Epidermal melanocyte (primary cell): ENCODE data around the gene ABHD14A.
"Not testable (repeated sequence)": the region's sequence is repeated elsewhere in the genome, so short reads cannot be mapped to it uniquely, and the experiment has no call there.

Experiments used
- DNase-seq: peaks from one replicate; pipeline ENCODE4 v3.0.0; 2011; ENCODE audit warnings: low spot score; ENCODE audit not compliant: insufficient read length

Gene ABHD14A

DNA sequence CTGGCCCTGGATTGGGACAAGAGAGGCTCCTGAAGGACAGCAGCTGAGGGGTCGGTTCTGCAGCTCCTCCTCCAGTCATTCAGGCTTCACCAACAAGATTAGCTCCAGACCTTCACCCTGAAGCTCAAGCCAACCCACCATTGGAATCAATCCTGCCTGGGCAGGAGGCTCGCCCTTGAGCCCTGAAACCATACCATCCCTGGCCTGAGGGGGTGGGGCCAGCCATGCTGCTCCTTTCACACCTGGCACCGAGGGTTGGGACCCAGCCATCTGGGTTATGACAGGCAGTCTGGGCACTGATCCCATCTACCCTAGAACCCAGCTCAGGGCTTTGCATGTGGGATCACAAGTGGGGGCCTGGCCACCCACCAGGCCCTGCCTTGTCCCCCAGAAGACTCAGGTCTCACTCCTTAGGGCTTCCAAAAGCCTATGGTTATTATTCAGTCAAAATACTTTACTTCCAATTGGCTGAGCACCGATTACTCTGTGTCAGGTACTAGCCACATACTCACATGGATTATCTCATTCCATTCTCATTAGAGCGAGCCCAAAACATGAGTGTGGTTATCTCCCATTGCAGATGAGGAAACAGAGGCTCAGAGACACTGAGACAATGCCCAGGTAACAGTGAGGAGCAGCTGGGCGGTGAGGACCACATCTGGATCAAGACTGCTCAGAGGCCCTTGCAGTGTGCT lies 4.1 kb upstream of the ABHD14A start:
- no peak for DNase-seq

DNA sequence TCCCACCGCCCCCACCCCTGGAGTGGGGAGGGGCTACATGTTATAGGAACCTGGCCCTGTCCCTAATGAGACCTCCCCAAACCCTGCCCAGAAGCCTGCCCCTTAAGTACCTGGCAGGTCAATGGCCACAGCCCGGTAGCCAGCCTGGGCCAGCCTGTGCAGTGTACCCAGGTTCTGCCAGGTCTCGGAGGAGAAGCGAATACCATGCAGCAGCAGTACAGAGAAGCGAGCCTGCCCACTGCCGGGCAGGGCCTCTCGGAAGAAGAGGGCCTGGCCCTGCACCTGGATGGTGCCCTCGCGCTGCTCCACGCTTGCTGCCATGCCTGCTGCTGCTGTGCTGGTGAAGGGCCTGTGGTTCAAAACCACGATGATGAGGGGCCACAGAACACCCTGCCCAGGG lies 3.5 kb upstream of the ABHD14A start:
- DNase-seq: no peak

DNA sequence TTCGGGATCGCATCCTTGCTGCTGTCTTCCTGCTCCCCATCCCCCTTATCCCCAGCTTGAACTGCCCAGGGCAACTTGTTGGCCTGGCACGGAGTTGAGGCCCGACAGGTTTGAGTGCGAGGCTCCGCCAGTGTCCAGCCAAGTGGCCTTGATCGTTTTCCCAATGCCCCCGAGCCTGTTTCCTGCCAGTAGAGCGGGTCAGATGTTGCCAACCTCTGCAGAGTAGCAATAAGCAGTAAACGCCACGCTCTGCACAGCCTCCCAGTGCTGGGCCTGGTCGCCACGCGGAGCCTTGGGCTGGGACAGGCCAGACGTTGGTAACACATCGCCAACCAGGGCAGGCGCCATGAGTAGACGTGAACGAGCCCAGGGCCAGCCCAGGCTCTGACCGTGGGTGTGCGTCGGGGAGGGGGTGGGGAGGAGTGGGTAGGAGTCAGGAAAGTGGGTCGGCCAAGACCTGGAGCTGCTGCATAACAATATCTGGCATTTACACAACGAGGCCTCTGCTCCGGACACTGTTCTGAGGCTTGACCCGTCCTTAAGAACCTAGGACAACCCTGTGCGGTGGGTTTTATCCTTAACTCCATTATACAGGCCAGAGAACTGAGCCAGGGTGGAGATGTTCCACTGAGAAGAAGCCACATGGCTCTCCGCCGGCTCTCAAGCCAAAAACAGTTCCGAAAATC lies 444 bp upstream of the ABHD14A start:
- no peak for DNase-seq

DNA sequence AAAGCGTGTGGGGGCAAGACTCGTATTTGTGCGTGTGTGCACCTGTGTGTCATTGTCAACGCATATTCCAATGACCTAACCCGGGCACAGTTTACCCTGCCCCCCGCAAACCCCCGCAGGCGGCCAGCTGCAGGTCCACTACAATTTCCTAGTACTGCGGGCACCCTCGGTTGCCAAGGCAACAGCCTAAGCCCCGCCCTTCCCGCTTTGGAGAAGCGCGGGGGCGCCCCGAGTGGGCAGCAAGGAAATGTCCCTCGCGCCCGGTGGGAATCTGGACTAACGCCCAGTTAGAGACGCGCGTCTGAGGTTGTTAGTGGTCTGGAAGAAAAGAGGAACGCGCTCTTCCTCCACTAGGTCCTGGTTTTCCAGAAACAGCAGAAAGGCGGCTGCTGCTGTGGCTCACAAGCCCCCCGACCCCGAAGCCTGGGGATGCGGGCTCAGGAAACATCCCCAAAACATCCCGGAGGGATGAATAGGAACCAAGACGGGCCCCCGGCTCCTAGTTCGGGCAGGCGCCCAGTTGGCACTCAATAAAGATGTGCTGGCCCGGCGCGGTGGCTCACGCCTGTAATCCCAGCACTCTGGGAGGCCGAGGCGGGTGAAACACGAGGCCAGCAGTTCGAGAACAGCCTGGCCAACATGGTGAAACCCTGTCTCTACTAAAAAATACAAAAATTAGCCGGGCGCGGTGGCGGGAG lies 1.1 kb downstream of the ABHD14A start:
- no peak for DNase-seq

DNA sequence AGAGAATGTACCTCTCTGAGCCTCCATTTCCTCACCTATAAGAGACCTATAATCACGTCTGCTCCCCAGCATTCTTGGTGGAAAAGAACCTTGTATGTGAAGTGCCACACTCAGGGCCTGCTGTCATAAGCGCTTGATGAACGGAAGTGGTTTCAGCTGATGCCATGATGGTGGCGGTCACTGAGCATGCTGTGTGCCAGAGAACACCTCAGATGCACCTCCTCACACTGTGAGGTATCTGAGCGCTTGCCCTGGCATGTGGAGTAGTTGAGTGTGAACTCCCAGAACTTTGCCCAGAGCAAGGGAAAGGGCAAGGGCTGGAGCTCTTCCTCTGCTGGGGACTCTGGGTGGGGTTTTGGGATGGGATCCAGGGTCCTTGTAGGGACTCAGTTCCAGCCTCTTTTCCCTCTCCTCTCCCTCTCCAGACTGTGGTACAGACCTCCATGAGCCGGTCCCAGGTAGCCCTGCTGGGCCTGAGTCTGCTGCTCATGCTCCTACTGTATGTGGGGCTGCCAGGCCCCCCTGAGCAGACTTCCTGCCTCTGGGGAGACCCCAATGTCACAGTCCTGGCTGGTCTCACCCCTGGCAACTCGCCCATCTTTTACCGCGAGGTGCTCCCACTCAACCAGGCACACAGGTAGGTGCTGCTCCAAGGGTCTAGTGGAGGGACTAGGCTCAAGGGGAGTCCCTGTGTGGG lies 2.7 kb downstream of the ABHD14A start:
- no peak for DNase-seq

DNA sequence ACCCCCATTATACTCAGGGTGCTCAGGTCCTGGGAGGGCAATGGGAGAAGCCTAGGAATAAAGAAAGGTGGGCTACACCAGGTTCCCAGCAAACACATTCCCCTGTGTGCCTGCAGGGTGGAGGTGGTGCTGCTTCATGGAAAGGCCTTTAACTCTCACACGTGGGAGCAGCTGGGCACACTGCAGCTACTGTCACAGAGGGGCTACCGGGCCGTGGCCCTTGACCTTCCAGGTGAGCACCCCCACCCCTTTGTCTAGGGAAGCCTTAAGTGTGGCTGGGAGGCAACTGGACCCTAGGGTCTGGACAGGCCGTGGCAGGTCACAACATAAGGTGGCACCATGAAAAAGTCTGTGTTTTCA lies 3.3 kb downstream of the ABHD14A start:
- no peak for DNase-seq

DNA sequence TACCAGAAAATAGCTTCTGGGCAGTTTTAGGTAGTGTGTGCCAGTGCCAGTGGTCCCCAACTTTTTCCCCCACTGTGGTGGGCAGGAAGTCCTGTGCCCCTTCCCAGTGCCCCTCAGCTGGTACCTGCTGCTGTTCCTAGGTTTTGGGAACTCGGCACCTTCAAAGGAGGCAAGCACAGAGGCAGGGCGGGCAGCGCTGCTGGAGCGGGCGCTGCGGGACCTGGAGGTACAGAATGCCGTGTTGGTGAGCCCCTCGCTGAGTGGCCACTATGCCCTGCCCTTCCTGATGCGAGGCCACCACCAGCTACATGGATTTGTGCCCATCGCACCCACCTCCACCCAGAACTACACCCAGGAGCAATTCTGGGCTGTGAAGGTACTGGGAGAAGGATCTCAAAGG lies 5.4 kb downstream of the ABHD14A start:
- no peak for DNase-seq

DNA sequence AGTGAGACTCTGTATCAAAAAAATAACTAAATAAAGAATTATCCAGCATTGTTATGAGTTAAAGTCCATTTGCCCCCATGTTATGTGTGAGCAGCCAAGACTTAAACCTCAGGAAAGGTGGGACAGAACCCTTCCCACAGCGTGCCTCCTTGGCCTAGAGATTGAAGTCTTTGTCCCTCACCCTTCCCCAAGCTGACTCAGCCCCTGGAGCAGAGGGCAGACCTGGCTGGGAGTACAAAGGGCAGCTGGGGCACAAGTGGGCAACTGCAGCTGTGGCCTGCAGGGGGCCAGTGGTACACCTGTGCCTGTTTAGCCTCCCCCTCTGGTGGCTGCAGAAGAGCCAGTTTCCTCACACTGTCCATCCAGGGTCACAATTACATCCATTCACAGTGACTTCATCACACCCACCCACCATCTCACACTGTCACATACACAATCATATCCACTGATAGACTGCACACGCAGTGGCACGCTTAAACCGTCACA lies 7.5 kb downstream of the ABHD14A start:
- no peak for DNase-seq

DNA sequence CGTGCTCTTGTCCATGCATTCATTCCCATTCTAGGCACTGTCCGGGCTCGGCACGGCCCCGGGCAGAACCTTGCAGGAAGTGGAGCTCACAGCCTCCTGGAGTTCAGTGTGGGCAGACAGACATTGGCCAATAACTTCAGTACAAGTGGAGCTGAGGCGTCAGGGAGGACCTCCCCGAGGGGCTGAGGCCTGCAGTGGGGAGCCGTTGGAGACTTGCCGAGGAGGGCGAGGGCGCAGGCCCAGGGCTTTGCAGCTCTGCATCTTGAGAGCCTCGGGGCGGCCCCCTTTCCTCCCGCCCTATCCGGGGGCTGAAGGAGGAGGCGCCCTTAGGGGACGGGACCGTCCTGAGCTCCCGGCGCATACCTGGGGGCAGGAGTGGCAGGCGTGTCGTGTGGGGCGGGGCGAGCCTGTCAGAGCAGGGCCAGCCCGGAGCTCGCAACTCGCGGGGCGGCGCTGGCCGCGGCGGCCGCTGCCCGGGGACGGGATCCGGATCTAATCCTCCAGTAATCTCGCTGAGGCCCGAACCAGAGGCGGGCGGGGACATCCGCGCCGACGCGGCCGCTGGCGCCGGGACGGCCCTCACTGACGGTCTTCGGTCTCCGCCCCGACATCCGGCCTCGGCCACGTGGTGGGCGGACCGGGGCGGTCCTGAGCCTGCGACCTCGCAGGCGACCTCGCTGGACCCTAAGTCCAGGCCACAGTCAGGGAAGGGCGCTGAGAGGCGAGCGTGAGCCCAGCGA lies 8.1 kb downstream of the ABHD14A start, which contains the start of gene ACY1:
TSS of gene ACY1 (plus strand) at position 698 of the 740 bp plus-strand sequence. CDS start 530 bp downstream, outside the sequence.
- DNase-seq: peak; percentile 100

DNA sequence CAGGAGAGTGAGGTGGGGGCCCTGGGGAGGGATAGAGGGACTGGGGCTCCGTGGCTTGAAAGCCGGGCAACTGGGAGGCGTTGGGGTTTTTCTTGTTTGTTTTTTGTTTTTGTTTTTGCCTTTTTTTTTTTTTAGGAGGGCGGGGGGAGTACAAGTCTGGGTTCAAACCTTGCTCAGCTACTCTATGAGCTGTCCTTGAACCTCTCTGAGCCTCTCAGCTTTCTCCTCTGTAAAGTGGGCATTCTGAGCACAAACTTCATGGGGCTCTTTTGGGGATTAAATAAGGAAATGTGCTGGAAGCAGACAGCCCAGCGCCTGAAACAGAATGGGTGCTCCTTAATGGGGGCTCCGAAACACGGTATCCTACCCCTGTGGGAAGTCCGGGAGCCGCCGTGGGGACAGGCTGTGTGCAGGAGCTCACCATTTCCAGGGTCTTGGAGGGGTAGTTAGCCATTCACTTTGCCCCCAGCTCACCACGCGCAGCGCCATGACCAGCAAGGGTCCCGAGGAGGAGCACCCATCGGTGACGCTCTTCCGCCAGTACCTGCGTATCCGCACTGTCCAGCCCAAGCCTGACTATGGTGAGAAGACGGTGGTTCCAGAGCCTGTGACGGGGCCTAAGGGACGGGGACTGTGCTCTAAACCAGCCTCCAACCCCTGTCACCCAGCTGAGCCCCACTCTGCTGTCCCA lies 8.9 kb downstream of the ABHD14A start:
- DNase-seq: no peak

DNA sequence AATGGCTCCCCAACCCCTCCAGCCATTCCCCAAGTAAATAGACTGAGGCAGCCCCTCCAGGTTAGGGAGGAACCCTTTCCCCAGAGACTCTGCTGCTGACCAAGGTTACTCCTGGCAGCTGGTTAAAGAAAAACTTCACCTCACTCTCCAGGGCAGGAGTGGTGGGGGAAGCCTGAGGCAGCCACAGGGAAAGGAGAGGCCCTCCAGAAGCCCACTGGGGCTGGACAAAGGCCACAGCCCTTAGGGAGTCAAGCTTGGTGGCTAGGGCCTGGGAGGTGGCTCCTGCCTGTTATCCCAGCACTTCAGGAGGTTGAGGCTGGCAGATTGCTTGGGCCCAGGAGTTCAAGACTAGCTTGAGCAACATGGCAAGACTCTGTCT lies 9.4 kb downstream of the ABHD14A start:
- no peak for DNase-seq

DNA sequence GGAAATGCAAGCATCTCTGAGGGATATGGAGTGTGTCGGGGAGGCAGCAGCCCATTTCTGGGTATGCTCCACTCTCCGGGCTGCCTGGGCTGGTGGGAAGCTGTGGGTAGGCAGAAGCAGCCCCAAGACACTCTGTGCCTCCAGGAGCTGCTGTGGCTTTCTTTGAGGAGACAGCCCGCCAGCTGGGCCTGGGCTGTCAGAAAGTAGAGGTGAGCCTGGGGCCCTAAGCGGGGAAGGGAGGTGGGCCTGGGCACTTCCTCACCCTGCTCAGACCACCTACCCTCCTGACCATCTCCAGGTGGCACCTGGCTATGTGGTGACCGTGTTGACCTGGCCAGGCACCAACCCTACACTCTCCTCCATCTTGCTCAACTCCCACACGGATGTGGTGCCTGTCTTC lies 10.2 kb downstream of the ABHD14A start:
- no peak for DNase-seq

DNA sequence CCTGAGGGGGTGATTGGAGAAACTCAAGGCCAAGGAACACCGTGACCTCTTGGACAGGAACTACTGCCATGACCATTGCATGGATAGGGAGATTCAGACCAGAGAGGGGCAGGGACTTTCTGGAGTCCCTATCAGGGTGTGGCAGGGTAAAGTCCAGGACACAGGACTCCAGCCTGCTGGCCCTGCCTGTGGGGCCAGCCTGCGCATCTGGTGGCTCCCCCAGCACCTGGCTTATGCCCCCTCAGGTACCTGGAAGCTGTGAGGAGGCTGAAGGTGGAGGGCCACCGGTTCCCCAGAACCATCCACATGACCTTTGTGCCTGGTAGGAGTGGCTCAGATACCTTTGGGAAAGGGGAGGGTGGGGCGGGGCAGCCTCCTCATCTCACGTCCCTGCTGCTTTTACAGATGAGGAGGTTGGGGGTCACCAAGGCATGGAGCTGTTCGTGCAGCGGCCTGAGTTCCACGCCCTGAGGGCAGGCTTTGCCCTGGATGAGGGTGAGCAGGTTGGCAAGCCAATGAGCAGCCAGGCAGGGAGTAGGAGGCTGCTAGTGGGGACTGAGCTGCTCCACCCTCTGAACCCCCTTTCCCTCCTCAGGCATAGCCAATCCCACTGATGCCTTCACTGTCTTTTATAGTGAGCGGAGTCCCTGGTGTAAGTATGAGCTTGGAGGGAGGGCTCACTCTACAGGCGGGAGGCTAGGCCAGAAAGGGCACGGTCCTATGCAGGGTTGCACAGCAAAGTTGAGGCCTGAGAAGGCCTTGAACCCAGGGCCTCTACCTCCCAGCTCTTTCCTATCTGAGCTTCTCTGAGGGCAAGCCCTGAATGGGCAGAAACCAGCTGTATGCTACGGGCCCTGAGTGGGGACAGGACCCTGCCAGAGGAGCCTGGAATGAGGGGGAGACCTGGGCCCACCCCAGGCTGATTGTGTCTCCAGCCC lies 11.4 kb downstream of the ABHD14A start:
- DNase-seq: no peak

DNA sequence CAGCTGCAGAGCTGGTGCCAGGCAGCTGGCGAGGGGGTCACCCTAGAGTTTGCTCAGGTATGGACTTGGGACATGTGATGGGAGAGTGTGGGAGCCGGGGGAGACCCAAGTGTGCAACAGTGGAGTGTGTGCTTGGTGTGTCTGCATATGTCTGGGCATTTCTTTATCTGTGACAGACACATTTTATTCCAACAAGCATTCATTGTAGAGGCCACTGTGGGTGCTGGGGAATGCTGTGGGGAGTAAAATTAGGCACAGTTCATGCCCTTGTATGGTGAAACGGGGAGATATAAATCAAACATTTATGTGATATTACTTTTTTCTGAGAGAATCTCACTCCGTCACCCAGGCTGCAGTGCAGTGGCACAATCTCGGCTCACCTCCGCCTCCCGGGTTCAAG lies 12.7 kb downstream of the ABHD14A start:
- DNase-seq: no peak

DNA sequence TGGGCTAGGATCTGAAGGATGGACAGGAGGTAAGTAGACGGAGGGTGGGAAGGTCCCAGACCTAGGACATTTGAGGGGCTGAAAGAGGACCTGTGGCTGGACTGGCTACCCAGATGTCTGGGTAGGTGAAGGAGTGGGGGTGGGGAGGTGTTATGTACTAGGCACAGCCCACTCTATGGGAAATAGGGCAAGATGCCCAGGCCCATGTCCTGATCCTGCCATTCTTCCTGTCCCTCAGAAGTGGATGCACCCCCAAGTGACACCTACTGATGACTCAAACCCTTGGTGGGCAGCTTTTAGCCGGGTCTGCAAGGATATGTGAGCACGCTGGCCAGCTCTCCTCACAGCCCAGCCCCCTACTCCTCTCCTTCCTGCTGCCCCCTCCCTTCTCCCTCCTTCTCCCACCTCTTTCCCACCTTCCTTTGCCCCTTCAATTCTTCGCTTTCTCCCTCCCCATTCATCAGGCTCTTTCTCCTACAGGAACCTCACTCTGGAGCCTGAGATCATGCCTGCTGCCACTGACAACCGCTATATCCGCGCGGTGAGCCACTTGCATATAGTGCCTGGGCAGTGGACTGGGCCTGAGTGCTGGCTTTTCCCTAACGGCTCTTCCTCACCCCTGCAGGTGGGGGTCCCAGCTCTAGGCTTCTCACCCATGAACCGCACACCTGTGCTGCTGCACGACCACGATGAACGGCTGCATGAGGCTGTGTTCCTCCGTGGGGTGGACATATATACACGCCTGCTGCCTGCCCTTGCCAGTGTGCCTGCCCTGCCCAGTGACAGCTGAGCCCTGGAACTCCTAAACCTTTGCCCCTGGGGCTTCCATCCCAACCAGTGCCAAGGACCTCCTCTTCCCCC lies 13.7 kb downstream of the ABHD14A start:
- no peak for DNase-seq

DNA sequence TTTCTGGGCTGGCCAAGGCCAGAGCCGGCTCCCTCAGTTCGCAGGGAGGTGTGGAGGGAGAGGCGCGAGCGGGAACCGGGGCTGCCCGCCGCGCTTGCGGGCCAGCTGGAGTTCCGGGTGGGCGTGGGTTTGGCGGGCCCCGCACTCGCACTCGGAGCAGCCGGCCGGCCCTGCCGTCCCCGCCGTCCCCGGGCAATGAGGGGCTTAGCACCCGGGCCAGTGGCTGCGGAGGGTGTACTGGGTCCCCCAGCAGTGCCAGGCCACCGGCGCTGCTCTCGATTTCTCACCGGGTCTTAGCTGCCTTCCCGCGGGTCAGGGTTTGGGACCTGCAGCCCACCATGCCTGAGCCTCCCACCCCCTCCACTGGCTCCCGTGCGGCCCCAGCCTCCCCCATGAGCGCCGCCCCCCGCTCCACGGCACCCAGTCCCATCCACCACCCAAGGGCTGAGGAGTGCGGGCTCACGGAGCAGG lies 15.7 kb downstream of the ABHD14A start:
- DNase-seq: not testable (repeated sequence)

DNA sequence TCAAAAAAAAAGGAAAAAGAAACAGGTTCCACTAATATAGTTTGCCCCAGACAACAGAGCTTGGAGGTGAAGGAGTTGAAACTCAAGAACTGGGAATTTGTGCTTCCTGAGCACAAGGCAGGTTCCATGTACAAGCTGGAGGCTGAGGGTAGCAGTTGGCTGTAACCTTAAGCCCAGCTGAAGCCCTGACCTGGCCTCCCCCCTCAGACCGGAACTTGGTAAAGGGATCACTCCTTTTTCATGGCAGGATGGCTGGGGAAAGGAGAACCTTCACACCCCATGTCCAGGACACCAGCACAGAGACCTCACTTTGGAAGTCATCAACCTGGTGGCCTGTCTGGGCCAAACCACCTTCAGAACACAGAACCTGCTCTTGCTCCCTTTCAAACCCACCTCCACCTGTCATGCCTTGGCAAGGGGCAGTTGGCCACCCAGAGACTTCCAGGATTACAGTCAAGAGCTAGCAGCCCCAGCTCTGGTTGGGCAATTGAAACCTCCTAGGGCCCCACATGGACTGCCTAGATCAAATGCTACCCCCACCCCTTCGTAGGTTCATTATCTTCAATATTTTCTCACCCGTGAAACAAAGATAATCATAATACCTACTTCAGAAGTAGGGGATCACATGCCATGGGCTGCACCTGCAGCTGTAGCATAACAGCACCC lies 17.3 kb downstream of the ABHD14A start:
- DNase-seq: no peak

DNA sequence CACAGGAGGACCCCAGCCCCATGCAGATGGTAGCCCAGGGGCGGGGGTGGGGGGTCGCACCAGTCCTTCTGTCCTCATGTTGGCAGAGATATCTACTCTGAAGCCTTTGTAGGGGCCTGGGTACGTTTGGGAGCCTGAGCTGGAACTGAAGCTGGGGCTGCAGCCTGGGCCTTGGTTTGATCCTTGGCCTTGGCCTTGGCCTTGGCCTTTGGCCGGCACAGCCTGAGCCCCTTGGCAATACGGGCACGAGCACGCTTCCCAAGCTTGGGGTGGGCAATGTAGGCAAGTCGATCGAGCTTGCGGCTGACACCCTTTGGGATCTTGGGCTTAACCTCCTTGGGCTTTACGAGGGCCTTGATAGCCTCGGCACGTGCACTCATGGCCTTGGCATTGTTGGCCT lies 18.8 kb downstream of the ABHD14A start:
- not testable (repeated sequence) for DNase-seq
